GM19463 (cell line): Measurements from ENCODE around the gene TNRC6B.
"Not testable (repeated sequence)": the region's sequence is repeated elsewhere in the genome, so short reads cannot be mapped to it uniquely, and the experiment has no call there.

Experiments
- ATAC-seq: cut with Tn5 transposase; IDR thresholded peaks from one replicate; pipeline ENCODE4 v1.9.1; 2021; ENCODE audit warnings: mild to moderate bottlenecking, moderate library complexity; ENCODE audit not compliant: unreplicated experiment

The TNRC6B gene

DNA sequence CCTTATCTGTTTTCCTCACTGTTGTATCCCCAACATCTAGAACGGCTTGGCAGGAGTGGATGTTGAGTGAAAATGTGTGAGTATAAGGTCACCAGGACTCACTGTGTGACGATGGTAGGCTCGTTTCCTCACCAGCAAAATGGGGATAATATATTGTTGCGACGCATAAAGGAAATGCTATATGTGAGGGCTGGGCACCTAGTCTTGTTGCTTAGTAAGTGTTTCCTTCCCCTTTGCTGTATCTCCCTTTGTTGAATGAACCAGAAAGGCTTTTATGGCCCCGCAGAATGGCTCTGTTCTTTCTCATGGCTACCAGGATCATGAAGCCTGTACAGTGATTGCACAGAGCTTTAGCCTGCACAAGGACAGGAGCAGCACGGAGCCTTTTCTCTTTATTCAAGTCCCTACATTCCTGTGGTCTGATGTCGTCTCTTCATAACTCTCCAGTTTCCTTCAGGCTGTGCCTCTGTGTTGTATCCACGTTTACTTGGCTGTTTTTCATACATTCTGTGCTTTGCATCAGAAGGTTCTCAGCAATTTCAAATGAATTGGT, 5.4 kb downstream of the TNRC6B start:
- no peak for ATAC-seq

DNA sequence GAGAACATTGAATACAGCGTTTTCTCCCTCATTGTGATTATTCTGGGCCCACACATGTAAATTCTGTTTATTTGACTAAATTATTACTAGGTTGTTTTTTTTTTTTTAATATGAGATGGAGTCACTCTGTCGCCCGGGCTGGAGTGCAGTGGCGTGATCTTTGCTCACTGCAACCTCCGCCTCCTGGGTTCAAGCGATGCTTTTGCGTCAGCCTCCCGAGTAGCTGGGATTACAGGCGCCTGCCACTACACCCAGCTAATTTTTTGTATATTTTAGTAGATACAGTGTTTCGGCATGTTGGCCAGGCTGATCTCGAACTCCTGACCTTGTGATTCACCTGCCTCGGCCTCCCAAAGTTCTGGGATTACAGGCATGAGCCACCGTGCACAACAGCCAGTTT, 5.9 kb downstream of the TNRC6B start:
- not testable (repeated sequence) for ATAC-seq

DNA sequence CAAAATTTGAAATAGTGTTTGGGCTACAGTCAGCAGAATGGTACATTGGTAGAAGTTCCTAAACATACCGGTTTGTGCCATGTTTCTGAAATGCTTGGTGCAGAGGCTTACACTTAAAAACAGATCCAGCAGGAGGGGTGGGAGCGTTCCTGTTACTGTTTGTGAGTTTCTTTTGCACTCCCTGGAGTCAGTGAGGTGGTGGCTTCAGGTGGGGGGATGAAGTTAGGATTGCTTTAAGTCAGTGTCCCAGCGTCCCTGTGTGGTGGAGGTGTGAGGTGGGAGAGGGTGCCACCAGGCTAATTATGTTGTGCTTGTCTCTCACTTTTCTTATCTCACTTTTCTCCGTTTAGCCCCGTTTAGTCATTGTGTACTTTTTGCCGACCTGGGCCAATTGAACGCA, 9.7 kb downstream of the TNRC6B start:
- no peak for ATAC-seq

DNA sequence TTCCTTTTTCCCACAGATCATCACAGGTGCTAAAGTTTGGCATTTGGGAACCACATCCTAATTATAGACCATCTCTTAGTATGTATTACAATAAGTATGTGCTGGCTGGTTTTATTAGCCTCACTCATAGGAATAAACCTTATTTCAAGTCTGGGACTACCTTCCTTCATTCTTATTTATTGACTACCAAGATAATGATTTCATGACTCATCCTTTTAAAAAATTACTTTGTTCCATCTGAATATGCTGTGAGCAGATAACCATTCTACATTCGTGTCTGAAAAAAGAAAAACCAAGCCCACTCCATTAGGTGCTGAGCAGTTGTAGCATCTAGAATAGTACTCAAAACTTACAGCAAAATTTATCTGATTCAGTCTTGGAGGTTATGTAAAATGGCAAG, 12.3 kb downstream of the TNRC6B start:
- no peak for ATAC-seq

GRCh38 chr22:40190501-40190900, 12.8 kb downstream of the TNRC6B start:
- ATAC-seq = no peak

- no peak for ATAC-seq
Observed at GRCh38 chr22:40193429-40194421, 16.0 kb downstream of the TNRC6B start.

DNA sequence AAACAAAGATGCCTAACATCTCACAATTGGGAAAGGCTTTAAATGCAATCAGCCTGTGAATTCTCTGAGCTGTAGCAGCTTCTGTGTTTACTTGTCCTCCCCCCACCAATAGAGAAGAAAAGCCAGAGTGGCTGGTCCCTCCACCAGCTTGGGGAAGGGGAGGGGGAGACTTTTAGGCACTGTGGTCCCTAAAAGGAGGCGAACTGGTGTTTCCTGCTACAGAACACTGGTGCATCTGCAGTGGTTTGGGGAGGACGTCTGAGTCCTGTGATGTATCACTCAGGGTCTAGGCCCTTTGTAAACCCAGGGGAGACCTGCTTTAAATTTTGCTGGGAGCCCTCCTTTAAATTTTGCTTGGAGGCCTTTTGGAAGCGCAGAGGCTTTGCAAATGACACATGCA, 16.9 kb downstream of the TNRC6B start:
- ATAC-seq = no peak

DNA sequence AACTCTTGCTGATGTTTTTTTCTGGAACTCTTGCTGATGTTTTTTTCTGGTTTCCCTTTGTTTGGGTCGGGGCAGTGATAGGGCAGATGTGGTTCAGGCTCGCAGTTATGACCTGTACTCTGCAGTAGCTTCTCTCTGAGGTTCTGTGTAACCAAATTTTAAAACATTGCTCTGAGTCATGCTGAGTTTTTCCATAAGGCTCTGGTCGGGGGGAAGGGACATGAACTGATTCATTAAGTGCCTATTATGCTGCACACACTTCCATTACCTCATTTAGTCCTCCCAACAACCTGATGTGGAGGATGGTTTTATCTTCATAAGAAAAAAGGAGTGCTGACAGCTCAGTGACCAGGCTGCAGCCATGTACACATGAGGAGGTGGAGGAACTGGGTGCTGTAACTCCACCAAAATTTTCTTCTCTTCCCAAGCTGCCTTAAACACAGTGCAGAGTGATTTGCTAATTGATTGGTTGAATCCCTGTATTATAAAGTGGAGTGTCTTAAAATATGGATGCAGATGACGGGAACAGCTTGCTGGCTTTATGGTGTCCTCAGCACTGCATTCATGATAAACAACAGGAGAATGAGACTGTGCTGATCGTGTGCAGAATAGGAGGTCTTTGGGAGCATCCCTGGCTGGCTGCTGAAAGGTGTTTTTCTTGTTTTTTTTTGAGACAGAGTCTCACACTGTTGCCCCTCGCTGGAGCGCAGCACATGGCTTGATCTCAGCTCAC, 19.1 kb downstream of the TNRC6B start:
- ATAC-seq = no peak

DNA sequence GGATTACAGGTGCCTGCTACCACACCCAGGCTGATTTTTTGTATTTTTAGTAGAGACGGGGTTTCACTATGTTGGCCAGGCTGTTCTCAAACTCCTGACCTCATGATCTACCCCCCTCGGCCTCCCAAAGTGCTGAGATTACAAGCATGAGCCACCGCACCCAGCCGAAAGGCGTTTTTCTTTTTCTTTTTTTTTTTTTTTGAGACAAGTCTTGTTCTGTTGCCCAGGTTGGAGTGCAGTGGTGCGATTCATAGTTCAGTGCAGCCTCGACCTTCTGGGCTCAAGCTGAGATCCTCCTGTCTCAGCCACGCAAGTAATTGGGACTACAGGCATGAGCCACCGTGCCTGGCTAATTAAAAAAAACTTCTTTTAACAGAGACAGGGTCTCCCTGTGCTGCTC, 19.7 kb downstream of the TNRC6B start:
- not testable (repeated sequence) for ATAC-seq

DNA sequence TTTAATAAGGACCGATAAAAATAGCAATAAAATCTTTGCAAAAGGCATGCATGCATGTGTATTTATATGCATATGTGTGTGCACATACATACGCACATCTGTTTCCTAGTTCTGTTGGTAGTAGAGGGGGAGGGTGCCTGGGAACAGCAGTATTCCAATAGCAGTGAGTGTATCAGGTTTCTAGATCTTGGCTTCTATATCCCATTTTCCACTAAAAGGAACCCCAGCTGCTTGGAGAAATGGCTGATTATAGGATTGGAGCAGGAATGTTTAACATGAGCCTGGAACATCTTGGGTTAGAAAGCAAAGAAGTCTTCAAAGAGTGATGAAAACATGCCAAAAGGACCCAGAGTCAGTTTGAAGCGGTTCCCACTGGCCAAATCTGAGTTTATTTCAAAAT, 21.0 kb downstream of the TNRC6B start:
- no peak for ATAC-seq

DNA sequence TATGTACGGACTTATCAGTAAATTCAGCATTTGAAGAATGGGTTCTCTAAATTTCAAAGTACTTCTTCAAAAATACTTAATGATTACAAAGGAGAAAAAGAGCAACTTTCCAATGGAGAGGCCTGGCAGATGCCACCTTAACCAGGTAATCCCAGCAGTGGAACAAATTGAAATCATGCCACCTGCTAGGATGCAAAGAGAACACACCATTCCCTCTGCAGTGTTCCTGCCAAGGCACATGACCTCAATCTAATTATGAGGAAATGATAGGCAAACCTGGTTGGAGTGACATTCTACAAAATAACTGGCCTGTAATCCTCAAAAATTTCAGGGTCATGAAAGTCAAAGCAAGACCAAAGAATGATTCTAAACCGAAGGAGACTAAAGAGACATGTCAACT, 21.5 kb downstream of the TNRC6B start:
- no peak for ATAC-seq

DNA sequence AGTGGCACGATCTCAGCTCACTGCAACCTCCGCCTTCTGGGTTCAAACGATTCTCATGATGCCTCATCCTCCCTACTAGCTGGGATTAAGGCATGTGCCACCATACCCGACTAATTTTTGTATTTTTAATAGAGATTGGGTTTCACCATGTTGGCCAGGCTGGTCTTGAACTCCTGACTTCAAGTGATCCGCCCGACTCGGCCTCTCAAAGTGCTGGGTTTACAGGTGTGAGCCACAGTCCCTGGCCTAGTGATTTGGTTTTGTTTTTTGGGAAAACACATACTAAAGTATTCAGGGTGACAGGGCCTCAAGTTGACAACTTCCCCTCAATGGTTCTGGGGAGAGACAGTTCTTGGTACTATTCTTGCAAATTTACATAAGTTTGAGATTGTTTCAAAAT, 22.1 kb downstream of the TNRC6B start:
- no peak for ATAC-seq

GRCh38 chr22:40200795-40201530, 23.2 kb downstream of the TNRC6B start:
- no peak for ATAC-seq

GRCh38 chr22:40202225-40202944, 24.7 kb downstream of the TNRC6B start:
- ATAC-seq = no peak

- no peak for ATAC-seq
Observed at GRCh38 chr22:40203572-40203971, 25.8 kb downstream of the TNRC6B start.

DNA sequence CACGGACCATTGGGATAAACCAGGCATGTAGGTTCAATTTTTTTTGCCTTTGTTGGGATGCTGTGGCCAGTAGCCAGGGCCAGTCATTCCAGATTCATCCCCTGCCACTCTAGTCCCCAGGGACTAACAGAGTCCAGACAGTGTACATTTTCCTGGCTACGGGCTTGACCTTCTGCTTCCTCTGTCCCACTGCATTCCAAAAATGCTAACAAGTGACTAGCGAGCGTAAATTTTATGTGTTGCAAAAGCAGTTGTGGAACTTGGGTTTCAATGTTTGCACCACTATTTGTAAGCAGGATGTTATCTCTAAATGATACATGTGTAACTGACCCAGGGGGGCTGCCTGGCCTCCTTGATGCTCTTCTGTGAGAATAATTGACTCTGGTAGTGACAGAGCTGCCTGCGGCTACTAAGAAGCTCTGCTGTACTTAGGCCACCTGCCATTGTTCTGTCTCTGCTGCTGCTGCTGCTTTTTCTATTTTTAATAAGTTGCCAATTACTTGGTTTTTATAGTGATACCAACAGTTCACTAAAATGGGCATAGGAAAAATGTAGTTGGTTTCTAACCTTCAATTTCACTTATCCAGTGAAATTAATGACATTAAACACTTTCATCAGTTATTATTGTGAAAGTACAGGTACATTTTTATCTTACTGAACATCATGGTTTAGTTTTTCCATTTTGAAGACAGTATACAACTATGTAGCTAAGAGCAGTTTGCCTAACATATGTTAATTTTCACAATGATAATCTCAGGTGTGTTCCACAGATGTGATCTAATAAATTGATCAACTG, 26.8 kb downstream of the TNRC6B start:
- no peak for ATAC-seq

- no peak for ATAC-seq
Observed at GRCh38 chr22:40206561-40206960, 28.8 kb downstream of the TNRC6B start.

GRCh38 chr22:40210818-40211217, 33.1 kb downstream of the TNRC6B start:
- ATAC-seq = peak; percentile 72

DNA sequence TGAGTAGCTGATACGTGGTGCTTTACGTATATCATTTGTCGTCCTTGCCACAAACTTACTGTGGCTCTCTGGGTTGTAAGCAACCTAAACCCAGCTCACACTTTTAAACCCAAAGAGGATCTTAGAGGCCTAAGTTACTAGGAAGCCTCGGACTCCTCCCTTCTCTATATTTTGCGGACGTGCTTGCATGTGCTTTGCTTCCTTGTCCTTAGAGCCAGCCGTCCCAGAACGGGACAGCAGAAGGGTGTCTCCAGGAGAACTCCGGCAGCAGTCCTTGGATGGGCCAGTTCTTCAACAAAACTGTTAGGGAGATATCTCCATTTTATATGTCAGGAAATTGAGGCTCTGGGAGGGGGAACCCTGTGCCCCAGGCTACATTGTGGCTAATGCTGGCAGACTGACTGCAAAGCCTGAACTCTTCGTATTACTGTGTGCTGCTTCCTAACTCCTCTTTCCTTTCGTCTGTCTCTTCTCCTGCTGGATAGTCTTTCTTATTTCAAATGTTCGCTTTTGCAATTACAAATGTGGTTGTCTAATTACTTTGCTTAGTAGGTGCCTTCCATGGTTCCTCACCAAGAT, 33.8 kb downstream of the TNRC6B start:
- ATAC-seq = no peak
